ENCODE measurements around the gene IL13RA1. TPM values are rescaled to one million over a fixed set of nuclear protein-coding genes. Genes with fewer than 3 reads are reported as not detected.
A peak's percentile ranks its signal among the peaks of the same experiment; 100 is the strongest.
"Not testable (repeated sequence)": the region's sequence is repeated elsewhere in the genome, so short reads cannot be mapped to it uniquely, and the experiment has no call there.

Gene IL13RA1
- total RNA-seq = 1 to 10 TPM; 1.5 to 1.9 TPM

DNA sequence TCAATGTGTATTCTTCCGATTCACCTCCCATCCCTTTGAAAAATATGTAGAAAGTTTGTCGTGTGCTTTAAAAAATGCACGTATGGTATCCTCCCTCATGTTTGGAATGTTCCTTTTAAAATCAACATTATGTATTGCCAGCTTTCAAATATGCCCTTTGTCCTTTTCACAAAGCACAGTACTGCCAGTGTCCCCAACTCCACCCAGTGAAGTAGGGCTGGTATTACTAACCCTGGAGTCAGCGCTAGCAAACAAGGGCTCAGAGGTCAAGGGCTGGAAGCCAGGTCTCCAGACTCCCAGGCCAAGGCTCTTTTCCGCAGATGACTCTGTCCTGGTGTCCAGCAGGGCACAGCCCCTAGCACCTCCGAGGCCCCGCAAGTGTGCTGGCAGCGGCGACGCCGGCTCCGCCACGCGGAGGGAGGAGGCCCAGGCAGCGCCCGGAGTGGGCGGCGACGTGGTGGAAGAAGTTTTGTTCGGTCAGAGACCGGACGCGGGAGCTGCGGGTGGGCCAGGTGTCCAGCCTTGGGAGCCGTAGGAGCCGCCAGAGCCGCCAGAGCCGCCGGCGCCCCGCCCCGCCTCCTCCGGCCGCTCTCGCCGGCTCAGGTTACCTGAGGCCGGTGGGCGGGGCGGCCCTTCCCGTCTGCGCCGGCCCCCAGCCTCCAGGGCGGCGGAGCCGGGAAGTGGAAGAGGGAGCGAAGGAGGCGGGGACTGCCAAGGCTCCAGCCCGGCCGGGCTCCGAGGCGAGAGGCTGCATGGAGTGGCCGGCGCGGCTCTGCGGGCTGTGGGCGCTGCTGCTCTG is at the start of gene IL13RA1:
IL13RA1 (plus strand) TSS at position 720 of the 799 bp plus-strand sequence; CDS start at position 753, 33 bp downstream.
- peaks cover 12% of the 10 kb centered on the region for H3K27me3 Mint-ChIP-seq
- no peak within 1 kb of the TSS for H3K27ac Mint-ChIP-seq
- POLR2A ChIA-PET = no interaction called here
- intact Hi-C loops (cut with micrococcal nuclease) = no loop called here
- peaks cover 4% of the 10 kb centered on the region for H3K4me1 Mint-ChIP-seq (ENCODE audit: low read depth)
- H3K9me3 Mint-ChIP-seq = no peaks in the 10 kb centered on the region
- no peaks in the 10 kb centered on the region for H3K36me3 Mint-ChIP-seq
- DNase-seq = peak; percentile 48
- H3K4me3 Mint-ChIP-seq = peak within 1 kb of the TSS; percentile 57
- CTCF ChIA-PET = no interaction called here

DNA sequence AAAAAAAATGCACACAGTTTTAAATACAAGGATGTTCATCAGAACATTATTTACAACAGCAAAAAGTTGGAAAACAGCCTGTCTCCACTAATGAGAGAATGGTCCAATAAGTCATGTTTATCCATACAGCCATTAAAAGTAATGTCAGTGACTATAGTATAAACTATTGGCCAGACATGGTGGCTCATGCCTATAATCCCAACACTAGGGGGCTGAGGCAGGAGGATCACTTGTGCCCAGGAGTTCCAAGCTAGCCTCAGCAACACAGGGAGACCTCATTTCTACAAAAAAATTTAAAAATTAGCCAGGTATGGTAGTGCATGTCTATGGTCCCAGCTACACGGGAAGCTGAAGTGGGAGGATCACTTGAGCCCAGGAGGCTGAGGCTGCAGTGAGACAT is 48.1 kb upstream of the IL13RA1 start:
- no peaks in the 10 kb centered on the region for H3K9me3 Mint-ChIP-seq
- no peak overlapping the region for H3K4me3 Mint-ChIP-seq

DNA sequence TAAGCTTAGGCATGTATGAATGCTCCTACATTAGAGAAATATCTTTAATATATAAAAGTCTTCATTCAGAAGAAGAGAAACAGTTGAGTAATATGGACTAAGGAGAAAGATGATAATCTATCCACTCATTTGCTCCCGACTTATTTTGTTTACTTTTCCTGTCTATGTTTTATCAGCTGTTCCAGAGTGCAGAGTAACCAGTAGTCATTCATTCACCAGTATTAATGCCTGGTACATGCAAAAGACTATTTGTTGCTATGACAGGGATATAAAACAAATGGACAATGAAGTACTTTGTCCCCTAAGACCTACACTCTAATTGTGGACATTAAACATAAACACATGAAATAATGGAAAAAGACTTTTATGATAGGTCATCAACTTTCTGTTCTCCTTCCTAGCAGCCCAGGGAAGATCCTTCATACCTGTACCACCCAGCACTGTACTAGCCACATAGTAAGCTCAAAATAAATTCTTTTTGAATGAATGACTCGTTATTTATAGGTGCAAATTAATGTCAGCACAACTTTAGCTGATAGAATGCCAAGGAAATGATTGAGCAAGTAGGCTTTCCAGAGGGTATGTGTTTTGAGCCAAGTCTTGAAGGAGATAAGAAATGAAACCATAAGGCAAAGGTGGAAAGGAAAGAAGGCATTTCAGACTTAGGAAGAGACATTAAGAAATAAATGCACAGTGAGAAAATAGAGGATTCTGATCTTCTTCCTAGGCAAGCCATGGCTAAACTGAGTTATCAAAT is 45.0 kb upstream of the IL13RA1 start:
- no peaks in the 10 kb centered on the region for H3K9me3 Mint-ChIP-seq
- ChIA-PET CTCF (no interaction called here), POLR2A (no interaction called here)
- H3K4me3 Mint-ChIP-seq = no peak overlapping the region
- no peak for DNase-seq
- no peaks in the 10 kb centered on the region for H3K27me3 Mint-ChIP-seq
- H3K27ac Mint-ChIP-seq = no peak overlapping the region
- intact Hi-C loops (cut with micrococcal nuclease) = no loop called here
- H3K36me3 Mint-ChIP-seq = peaks cover 6% of the 10 kb centered on the region
- no peaks in the 10 kb centered on the region for H3K4me1 Mint-ChIP-seq (ENCODE audit: low read depth)

More for the DNA sequence above, 48.1 kb upstream of the IL13RA1 start:
- ChIA-PET CTCF (no interaction called here), POLR2A (no interaction called here)
- Mint-ChIP-seq H3K27me3 (no peaks in the 10 kb centered on the region), H3K4me1 (ENCODE audit: low read depth) (no peaks in the 10 kb centered on the region), H3K36me3 (peaks cover 2% of the 10 kb centered on the region), H3K27ac (no peak overlapping the region)
- DNase-seq = no peak
- intact Hi-C loops (cut with micrococcal nuclease) = no loop called here

DNA sequence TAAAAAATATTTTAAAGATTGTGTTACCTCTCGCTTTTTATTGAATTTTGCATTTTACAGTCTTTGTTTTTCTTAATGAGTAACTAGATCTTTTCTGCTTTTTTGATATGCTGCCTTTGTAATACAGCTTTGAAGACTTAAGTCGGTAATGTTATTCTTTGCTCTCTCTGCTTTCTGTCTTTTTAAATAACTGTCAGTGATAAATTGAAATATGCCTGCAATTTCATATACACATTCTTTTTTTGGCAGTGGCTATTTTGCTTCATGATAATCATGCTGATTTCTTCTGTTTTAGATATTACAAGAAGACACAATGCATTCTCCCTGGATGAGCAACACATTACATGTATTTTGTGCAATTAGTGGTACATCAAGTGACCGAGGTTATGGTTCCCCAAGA is 42.0 kb upstream of the IL13RA1 start:
- ChIA-PET CTCF (no interaction called here), POLR2A (no interaction called here)
- intact Hi-C loops (cut with micrococcal nuclease) = no loop called here
- H3K27ac Mint-ChIP-seq = no peak overlapping the region
- peaks cover 12% of the 10 kb centered on the region for H3K36me3 Mint-ChIP-seq
- no peaks in the 10 kb centered on the region for H3K9me3 Mint-ChIP-seq
- no peaks in the 10 kb centered on the region for H3K27me3 Mint-ChIP-seq
- DNase-seq = no peak
- no peak overlapping the region for H3K4me3 Mint-ChIP-seq
- peaks cover 1% of the 10 kb centered on the region for H3K4me1 Mint-ChIP-seq (ENCODE audit: low read depth)

DNA sequence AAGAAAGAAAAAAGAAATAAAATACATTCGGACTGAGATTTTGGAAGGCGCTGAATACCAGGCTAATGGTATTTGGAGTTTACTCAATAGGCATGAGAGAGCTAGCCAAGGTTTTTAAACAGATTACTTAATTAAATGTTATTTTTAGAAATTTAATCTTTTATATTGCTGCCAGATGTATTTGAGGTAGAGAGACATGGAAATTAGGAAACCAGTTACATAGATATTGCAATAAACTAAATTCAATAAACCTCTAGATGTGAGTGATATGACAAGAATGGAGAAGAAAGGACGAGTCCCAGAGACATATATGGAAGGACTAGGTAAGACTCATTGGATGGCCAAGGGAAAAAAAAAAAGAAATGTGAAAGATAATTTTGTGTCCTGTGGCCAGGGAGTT is 38.5 kb upstream of the IL13RA1 start:
- ChIA-PET CTCF (no interaction called here), POLR2A (no interaction called here)
- H3K9me3 Mint-ChIP-seq = no peaks in the 10 kb centered on the region
- peaks cover 10% of the 10 kb centered on the region for H3K36me3 Mint-ChIP-seq
- no peaks in the 10 kb centered on the region for H3K27me3 Mint-ChIP-seq
- no peak overlapping the region for H3K27ac Mint-ChIP-seq
- no peak for DNase-seq
- intact Hi-C loops (cut with micrococcal nuclease) = no loop called here
- H3K4me1 Mint-ChIP-seq (ENCODE audit: low read depth) = peaks cover 1% of the 10 kb centered on the region
- H3K4me3 Mint-ChIP-seq = no peak overlapping the region

DNA sequence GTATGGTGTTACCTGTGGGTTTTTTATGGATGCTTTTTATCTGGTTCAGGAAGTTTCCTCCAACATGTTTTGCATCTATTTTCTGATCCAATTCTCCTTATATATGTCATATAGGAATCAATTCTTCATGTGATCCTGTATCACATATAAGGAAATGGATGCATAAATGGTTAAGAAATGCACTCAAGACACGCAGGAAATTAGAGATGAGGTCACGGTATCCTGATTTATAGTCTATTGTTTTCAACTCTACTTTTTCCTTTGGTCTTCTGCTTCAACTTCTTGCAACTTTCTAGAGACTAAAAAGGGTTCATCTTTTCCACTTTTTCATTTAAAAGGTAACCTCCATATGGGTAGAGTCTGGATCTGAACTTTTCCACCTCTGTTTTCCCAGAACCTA is 33.6 kb upstream of the IL13RA1 start:
- no peaks in the 10 kb centered on the region for H3K27me3 Mint-ChIP-seq
- H3K4me3 Mint-ChIP-seq = no peak overlapping the region
- no peaks in the 10 kb centered on the region for H3K9me3 Mint-ChIP-seq
- ChIA-PET CTCF (no interaction called here), POLR2A (no interaction called here)
- H3K27ac Mint-ChIP-seq = no peak overlapping the region
- H3K36me3 Mint-ChIP-seq = peaks cover 4% of the 10 kb centered on the region
- peaks cover 1% of the 10 kb centered on the region for H3K4me1 Mint-ChIP-seq (ENCODE audit: low read depth)
- intact Hi-C loops (cut with micrococcal nuclease) = no loop called here
- no peak for DNase-seq

DNA sequence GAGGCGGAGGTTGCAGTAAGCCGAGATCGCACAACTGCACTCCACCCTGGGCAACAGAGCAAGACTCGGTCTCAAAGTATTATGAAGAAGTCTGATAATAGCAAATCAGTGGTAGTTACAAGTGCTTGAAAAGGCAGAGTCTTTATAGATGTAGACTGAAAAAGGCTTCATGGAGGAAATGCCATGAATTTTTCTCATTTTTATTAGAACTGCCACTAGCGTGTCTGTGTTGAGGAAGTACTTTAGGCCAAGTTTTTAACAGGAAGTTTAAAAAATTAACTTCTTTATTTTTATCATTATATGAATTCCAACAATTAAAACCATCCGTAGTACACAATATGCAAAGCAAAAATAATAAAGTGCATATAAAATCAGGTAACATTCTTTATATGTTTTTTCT is 32.8 kb upstream of the IL13RA1 start:
- ChIA-PET CTCF (no interaction called here), POLR2A (no interaction called here)
- Mint-ChIP-seq H3K4me1 (ENCODE audit: low read depth) (no peaks in the 10 kb centered on the region), H3K27ac (no peak overlapping the region), H3K27me3 (no peaks in the 10 kb centered on the region), H3K4me3 (no peak overlapping the region), H3K9me3 (no peaks in the 10 kb centered on the region), H3K36me3 (peaks cover 2% of the 10 kb centered on the region)
- intact Hi-C loops (cut with micrococcal nuclease) = no loop called here
- DNase-seq = no peak

DNA sequence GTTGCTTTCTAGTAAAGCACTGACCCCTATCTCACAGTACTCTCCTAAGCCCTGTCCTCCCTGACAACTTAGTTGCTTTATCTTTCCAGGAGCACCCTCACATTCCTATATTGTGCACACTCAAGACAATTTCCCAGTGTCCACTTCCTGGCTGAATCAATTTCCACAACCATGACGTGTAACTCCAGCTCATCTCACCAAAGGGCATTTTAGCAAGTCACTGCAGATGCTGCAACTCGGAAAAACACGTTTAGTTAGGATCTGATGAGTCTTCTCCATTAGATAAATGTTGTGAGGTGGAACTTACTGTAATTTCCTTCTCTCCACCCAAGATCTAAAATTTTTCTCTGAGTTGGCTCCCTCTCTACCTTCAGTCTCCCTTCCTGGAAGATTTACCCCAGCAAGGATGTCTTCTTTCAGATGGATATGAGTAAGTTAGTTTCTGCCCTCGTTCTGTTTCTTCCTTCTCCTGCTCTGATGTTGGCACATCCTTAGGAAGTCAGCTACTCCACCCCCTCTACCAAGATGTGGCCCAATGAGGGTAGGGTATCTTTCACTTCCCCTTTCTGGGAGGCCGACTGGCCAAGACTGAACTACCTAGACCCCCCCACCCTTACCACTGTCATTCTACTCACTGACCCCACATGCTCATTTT is 28.8 kb upstream of the IL13RA1 start:
- Mint-ChIP-seq H3K9me3 (no peaks in the 10 kb centered on the region), H3K4me3 (no peak overlapping the region), H3K27me3 (no peaks in the 10 kb centered on the region), H3K27ac (peak overlapping the region; percentile 7), H3K4me1 (ENCODE audit: low read depth) (peaks cover 7% of the 10 kb centered on the region), H3K36me3 (no peaks in the 10 kb centered on the region)
- ChIA-PET CTCF (no interaction called here), POLR2A (no interaction called here)
- intact Hi-C loops (cut with micrococcal nuclease) = no loop called here
- DNase-seq = no peak

DNA sequence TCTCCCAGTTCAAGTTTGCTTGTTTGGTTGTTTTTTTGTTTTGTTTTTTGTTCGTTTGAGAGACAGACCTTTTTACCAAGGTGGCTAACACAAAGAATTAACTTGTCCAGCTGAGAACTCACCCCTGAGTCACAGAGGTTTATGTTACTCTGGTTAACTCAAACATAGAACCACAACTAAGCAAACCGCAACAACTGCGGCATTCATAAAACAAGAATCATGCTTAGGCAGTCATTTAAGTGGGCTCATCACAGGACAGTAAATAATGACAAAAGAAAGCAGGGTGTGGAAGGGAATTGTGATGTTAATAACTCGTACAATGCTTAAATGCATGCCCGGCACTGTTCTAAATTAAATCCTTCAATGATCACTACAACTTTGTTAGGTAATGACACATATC is 24.7 kb upstream of the IL13RA1 start:
- Mint-ChIP-seq H3K4me3 (no peak overlapping the region), H3K4me1 (ENCODE audit: low read depth) (peaks cover 7% of the 10 kb centered on the region), H3K27ac (no peak overlapping the region), H3K27me3 (no peaks in the 10 kb centered on the region), H3K36me3 (no peaks in the 10 kb centered on the region), H3K9me3 (no peaks in the 10 kb centered on the region)
- intact Hi-C loops (cut with micrococcal nuclease) = no loop called here
- ChIA-PET CTCF (no interaction called here), POLR2A (no interaction called here)
- DNase-seq = no peak

DNA sequence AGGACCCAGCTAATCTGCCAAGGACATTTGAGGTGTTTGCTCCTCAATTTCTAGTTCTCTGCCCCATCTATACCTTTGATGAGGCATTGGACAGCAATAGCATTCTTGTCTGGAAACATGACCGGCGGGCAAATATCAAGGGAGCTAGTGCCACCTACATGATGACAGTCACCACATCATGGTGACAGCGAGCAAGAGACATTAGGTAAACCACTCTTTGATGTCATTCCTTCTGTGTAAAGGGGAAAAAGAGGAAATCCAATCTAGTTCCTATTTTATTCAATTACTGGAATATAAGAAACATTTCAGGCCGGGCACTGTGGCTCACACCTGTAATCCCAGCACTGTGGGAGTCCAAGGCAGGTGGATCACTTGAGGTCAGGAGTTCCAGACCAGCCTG is 20.7 kb upstream of the IL13RA1 start:
- intact Hi-C loops (cut with micrococcal nuclease) = no loop called here

DNA sequence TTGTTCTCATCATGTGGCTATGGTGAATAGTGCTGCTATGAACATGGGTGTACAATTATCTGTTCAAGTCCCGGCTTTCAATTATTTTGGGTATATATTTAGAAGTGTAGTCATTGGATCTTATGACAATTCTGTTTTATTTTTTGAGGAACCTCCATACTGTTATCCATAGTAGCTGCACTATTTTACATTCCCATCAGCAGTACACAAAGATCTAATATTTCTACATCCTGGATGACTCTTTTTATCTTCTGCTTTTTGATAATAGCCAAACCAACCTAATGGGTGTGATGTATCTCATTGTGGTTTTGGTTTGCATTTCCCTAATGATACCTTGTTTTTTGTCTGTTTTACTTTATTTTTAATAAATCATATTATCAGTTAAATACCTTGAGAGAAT is 12.9 kb upstream of the IL13RA1 start:
- Mint-ChIP-seq H3K4me1 (ENCODE audit: low read depth) (no peaks in the 10 kb centered on the region), H3K4me3 (no peak overlapping the region), H3K27ac (no peak overlapping the region), H3K36me3 (no peaks in the 10 kb centered on the region), H3K27me3 (peaks cover 4% of the 10 kb centered on the region), H3K9me3 (no peaks in the 10 kb centered on the region)
- ChIA-PET POLR2A (no interaction called here), CTCF (no interaction called here)
- DNase-seq = no peak
- intact Hi-C loops (cut with micrococcal nuclease) = no loop called here

More for the DNA sequence above, 20.7 kb upstream of the IL13RA1 start:
- POLR2A ChIA-PET = no interaction called here
- H3K27me3 Mint-ChIP-seq = no peaks in the 10 kb centered on the region
- no peaks in the 10 kb centered on the region for H3K9me3 Mint-ChIP-seq
- DNase-seq = no peak
- H3K27ac Mint-ChIP-seq = no peak overlapping the region
- no peaks in the 10 kb centered on the region for H3K36me3 Mint-ChIP-seq
- CTCF ChIA-PET = no interaction called here
- H3K4me1 Mint-ChIP-seq (ENCODE audit: low read depth) = peaks cover 11% of the 10 kb centered on the region
- H3K4me3 Mint-ChIP-seq = no peak overlapping the region

DNA sequence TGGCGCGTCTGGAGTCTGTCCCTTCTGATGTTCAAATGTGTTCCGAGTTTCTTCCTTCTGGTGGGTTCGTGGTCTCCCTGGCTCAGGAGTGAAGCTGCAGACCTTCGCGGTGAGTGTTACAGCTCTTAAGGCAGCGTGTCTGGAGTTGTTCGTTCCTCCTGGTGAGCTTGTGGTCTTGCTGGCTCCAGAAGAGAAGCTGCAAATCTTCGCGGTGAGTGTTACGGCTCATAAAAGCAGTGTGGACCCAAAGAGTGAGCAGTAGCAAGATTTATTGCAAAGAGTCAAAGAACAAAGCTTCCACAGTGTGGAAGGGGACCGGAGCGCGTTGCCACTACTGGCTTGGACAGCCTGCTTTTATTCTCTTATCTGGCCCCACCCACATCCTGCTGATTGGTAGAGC is 11.5 kb upstream of the IL13RA1 start:
- POLR2A ChIA-PET; intact Hi-C loops (cut with micrococcal nuclease); H3K36me3 Mint-ChIP-seq; H3K4me1 Mint-ChIP-seq (ENCODE audit: low read depth); H3K4me3 Mint-ChIP-seq; H3K27me3 Mint-ChIP-seq; H3K9me3 Mint-ChIP-seq; CTCF ChIA-PET; DNase-seq; H3K27ac Mint-ChIP-seq: not testable (repeated sequence)

DNA sequence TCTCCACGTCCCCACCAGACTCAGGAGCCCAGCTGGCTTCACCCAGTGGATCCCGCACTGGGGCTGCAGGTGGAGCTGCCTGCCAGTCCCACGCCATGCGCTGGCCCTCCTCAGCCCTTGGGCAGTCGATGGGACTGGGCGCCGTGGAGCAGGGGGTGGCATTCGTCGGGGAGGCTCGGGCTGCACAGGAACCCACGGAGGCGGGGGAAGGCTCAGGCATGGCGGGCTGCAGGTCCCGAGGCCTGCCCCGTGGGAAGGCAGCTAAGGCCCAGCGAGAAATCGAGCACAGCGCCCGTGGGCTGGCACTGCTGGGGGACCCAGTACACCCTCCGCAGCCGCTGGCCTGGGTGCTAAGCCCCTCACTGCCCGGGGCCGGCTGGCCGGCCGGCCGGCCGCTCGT is 10.6 kb upstream of the IL13RA1 start:
- H3K4me1 Mint-ChIP-seq (ENCODE audit: low read depth); DNase-seq; H3K27me3 Mint-ChIP-seq; H3K36me3 Mint-ChIP-seq; CTCF ChIA-PET; intact Hi-C loops (cut with micrococcal nuclease); H3K9me3 Mint-ChIP-seq; POLR2A ChIA-PET; H3K27ac Mint-ChIP-seq; H3K4me3 Mint-ChIP-seq: not testable (repeated sequence)
